Measurements from ENCODE around the gene NLRP1.

The NLRP1 gene

DNA sequence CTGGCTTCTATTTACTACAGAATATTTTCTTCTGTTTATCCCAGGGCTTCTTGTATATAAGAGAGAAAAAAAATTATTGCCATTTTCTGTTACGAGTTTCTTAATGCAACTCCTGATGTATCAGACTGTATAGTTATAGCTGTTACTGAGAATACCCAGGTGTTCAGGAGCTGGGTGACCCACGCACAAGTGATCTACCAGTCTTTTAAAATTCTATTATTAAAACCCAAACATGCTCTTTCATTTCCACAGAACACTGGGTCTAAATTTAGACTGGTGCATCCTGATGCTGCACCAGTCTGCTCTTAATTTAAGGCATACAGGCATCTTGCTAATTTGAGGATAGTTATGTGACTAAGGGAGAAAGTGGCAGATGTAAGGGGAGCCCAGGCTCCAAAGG is 31.2 kb upstream of the NLRP1 start:
- Histone ChIP-seq H3K4me3 (ENCODE audit: extremely low read depth, insufficient read depth, low read length, poor library complexity, severe bottlenecking) (no peak overlapping the region), H3K27ac (ENCODE audit: low read depth, low read length, severe bottlenecking) (no peak overlapping the region), H3K36me3 (ENCODE audit: control insufficient read depth, insufficient read depth, low read length) (no peaks in the 10 kb centered on the region), H3K9me3 (ENCODE audit: control insufficient read depth, low read length) (peaks cover 3% of the 10 kb centered on the region), H3K4me1 (ENCODE audit: control insufficient read depth, insufficient read depth, low read length, poor library complexity, severe bottlenecking) (no peaks in the 10 kb centered on the region)
- 75 to 100% methylated on average over 1 of the region's 2 CpGs for WGBS, 2 experiments (ENCODE audit: insufficient coverage in 2 of 2)

DNA sequence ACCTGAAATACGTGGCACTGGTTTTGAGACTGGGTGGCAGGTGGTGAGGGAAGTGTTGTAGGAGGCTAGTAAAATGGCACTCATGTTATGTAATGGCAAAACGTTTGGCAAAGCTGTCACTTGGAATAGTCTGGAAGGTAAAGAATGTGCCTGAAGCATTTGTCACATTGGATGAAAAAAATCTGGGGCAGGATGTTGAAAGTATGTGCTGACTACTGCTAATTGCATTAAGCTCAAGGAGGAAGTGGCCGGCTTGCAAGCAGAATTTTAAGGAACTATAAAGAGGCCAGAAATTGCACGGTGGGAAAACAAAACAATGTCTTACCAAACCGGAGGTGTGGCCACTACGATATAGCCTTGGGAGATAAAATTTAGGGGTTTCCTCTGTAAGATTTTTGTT is 26.6 kb upstream of the NLRP1 start:
- WGBS, 2 experiments (ENCODE audit: insufficient coverage in 2 of 2) = 88% methylated on average over 5 to 6 of the region's 6 CpGs
- Histone ChIP-seq H3K4me1 (ENCODE audit: control insufficient read depth, insufficient read depth, low read length, poor library complexity, severe bottlenecking) (no peaks in the 10 kb centered on the region), H3K4me3 (ENCODE audit: extremely low read depth, insufficient read depth, low read length, poor library complexity, severe bottlenecking) (no peak overlapping the region), H3K27ac (ENCODE audit: low read depth, low read length, severe bottlenecking) (no peak overlapping the region), H3K9me3 (ENCODE audit: control insufficient read depth, low read length) (peaks cover 3% of the 10 kb centered on the region), H3K36me3 (ENCODE audit: control insufficient read depth, insufficient read depth, low read length) (no peaks in the 10 kb centered on the region)

DNA sequence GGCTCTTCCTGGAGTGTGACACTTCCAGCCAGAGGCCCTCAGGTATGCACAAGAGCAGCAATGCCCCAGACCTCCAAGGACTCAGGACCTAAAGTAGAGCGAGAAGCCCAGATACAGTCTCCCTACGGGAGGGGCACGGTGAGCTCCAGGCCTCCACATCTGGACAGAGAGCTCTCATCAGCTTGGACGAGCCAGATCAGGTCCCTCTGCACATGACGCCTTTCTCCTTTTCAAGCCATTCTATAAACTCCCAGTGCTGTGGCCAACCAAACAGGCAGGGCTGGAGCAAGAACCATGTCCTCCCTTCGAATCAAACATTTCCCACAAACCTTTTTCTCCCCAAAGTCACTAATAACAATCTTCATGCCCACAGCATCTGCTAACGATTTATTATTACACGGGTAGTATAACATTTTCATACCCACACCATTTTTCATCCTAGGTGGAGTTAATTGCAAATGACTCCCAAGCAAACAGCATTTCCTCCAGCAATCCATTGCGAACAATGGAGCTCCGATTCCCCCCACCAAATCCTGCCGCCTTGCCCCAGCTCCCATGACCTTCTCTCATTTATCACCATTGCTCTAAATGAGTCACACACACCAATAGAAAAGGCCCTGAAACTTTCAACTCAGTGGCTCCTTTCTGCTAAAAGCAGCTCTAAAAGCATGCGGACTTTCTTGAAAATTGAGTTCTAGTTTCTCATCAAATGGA is 24.2 kb upstream of the NLRP1 start:
- Histone ChIP-seq H3K4me1 (ENCODE audit: control insufficient read depth, insufficient read depth, low read length, poor library complexity, severe bottlenecking) (no peaks in the 10 kb centered on the region), H3K9me3 (ENCODE audit: control insufficient read depth, low read length) (peaks cover 3% of the 10 kb centered on the region), H3K27ac (ENCODE audit: low read depth, low read length, severe bottlenecking) (no peak overlapping the region), H3K4me3 (ENCODE audit: extremely low read depth, insufficient read depth, low read length, poor library complexity, severe bottlenecking) (no peak overlapping the region), H3K36me3 (ENCODE audit: control insufficient read depth, insufficient read depth, low read length) (no peaks in the 10 kb centered on the region)
- WGBS, 2 experiments (ENCODE audit: insufficient coverage in 2 of 2) = 90 to 91% methylated on average over 8 to 11 of the region's 12 CpGs

DNA sequence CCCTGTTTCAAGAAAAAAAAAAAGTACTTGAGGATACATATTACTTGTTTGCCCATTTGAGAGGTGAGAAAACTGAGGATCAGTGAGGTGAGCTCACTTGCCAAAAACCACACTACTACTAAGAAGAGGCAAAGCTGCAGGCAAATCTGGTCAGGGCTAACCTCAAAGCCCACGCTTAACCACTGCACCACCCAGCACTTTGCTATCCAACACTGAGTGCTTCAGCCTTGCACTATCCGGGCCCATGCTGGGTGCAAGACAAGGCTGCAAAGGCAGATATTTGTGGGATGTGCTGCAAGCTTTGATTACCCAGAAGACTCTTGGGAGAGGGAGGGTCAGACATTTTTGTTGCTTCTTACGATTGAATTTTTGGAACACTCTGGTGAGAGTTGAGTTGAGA is 23.6 kb upstream of the NLRP1 start:
- H3K4me3 ChIP-seq (ENCODE audit: extremely low read depth, insufficient read depth, low read length, poor library complexity, severe bottlenecking) = no peak overlapping the region
- no peak overlapping the region for H3K27ac ChIP-seq (ENCODE audit: low read depth, low read length, severe bottlenecking)
- no peaks in the 10 kb centered on the region for H3K36me3 ChIP-seq (ENCODE audit: control insufficient read depth, insufficient read depth, low read length)
- 62 to 96% methylated on average over 2 to 3 of the region's 3 CpGs for WGBS, 2 experiments (ENCODE audit: insufficient coverage in 2 of 2)
- peaks cover 3% of the 10 kb centered on the region for H3K9me3 ChIP-seq (ENCODE audit: control insufficient read depth, low read length)
- H3K4me1 ChIP-seq (ENCODE audit: control insufficient read depth, insufficient read depth, low read length, poor library complexity, severe bottlenecking) = no peaks in the 10 kb centered on the region

DNA sequence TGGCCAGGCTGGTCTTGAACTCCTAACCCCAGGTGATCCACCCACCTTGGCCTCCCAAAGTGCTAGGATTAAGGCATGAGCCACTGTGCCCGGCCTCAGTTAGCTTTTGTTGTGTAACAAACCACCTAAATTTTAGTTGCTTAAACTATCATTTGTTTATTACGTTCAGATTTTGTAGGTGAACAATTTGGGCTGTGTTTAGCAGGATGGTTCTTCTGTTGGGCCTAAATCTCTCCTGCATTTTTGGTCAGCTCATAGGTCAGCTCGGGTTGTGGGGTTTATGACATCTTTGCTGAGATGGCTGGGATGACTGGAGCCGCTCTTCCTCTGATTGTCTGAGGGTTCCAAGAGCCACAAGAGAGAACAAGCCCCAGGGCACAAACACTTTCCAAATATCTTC is 21.1 kb upstream of the NLRP1 start:
- WGBS, 2 experiments (ENCODE audit: insufficient coverage in 2 of 2) = 76 to 100% methylated on average over 1 to 3 of the region's 4 CpGs
- no peak overlapping the region for H3K4me3 ChIP-seq (ENCODE audit: extremely low read depth, insufficient read depth, low read length, poor library complexity, severe bottlenecking)
- no peaks in the 10 kb centered on the region for H3K9me3 ChIP-seq (ENCODE audit: control insufficient read depth, low read length)
- no peaks in the 10 kb centered on the region for H3K36me3 ChIP-seq (ENCODE audit: control insufficient read depth, insufficient read depth, low read length)
- no peaks in the 10 kb centered on the region for H3K4me1 ChIP-seq (ENCODE audit: control insufficient read depth, insufficient read depth, low read length, poor library complexity, severe bottlenecking)
- no peak overlapping the region for H3K27ac ChIP-seq (ENCODE audit: low read depth, low read length, severe bottlenecking)

DNA sequence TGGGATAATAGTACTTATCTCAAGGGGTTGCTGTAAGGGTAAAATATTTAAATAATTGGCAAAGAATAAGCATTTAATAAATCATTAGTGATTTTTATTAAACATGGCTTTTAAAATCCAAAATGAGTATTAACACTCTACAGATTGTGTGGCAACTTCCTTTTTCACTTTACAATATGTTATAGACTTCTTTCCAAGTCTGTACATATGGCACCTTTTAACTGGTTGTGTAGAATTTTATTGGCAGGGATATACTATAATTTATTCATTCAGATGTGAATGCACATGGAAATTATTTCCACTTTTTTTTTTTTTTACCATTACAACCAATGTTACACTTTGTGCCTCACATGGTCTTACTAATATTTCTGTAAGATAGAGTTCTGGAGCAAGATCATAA is 15.7 kb upstream of the NLRP1 start:
- no peaks in the 10 kb centered on the region for H3K4me1 ChIP-seq (ENCODE audit: control insufficient read depth, insufficient read depth, low read length, poor library complexity, severe bottlenecking)
- H3K27ac ChIP-seq (ENCODE audit: low read depth, low read length, severe bottlenecking) = no peak overlapping the region
- no peaks in the 10 kb centered on the region for H3K36me3 ChIP-seq (ENCODE audit: control insufficient read depth, insufficient read depth, low read length)
- no peaks in the 10 kb centered on the region for H3K9me3 ChIP-seq (ENCODE audit: control insufficient read depth, low read length)
- H3K4me3 ChIP-seq (ENCODE audit: extremely low read depth, insufficient read depth, low read length, poor library complexity, severe bottlenecking) = no peak overlapping the region

DNA sequence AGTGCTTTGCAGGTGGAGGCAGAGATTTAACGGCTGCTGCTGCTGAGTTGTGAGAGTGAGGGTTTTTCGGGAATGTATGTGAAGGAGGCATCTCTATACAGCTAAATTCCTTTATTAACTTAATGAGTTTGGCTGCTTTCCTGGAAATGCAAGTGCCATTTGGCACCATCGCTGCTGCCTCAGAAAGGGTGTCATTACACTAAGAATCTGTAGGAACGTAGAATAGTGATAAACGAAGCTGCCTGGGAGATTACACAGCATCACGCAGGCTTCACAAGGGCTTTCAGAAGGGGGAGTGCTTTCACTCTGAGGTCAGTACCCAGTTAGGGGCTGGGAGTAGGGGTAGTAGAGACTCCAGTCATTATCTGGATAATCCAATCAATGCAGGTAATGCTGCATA is 14.1 kb upstream of the NLRP1 start:
- no peaks in the 10 kb centered on the region for H3K9me3 ChIP-seq (ENCODE audit: control insufficient read depth, low read length)
- no peaks in the 10 kb centered on the region for H3K36me3 ChIP-seq (ENCODE audit: control insufficient read depth, insufficient read depth, low read length)
- H3K4me1 ChIP-seq (ENCODE audit: control insufficient read depth, insufficient read depth, low read length, poor library complexity, severe bottlenecking) = no peaks in the 10 kb centered on the region
- no peak overlapping the region for H3K27ac ChIP-seq (ENCODE audit: low read depth, low read length, severe bottlenecking)
- WGBS, 2 experiments (ENCODE audit: insufficient coverage in 2 of 2) = 59 to 68% methylated on average over 3 to 4 of the region's 6 CpGs
- H3K4me3 ChIP-seq (ENCODE audit: extremely low read depth, insufficient read depth, low read length, poor library complexity, severe bottlenecking) = no peak overlapping the region

DNA sequence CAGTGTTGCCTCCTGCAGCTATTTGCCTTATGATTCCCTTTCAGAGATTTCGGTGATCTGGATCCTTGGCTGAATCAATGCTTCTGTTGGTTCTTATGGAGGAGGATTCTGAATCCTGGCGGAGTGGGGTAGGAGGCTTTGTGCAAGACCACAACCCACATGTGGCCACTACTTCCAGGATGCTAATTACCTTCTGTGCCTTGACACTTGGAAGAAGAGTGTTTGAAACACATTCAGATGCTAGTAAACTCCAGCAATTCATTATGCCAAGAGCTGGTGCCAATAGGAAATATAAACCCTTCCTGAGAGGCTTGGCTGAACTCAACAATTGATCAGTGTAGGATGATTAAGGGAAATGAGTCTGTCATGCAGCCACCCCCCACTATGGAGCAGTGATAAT is 12.1 kb upstream of the NLRP1 start:
- H3K36me3 ChIP-seq (ENCODE audit: control insufficient read depth, insufficient read depth, low read length) = no peaks in the 10 kb centered on the region
- no CpG with 5 or more reads among the region's 2 CpGs for WGBS, 2 experiments (ENCODE audit: insufficient coverage in 2 of 2)

DNA sequence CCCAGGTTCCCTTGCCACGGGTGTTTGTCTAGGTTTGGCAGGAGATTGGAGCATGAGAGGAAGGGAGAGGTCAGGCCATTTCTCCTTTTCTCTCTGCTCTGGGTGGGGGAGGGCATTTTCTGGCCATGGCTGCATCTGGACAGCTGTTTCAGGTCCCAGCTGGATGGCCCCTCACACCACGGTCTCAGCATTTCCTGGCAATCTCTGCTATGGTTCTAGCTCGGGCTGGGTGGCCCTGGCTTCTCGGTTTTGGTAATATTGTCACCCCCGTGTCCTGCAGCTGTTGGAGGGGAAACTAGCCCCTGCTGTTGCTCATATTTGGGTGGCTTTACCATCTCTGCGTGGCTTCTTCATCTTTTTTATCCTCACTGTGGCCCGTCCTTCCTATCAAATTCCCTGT is 11.5 kb upstream of the NLRP1 start:
- H3K27ac ChIP-seq (ENCODE audit: low read depth, low read length, severe bottlenecking) = no peak overlapping the region
- H3K4me1 ChIP-seq (ENCODE audit: control insufficient read depth, insufficient read depth, low read length, poor library complexity, severe bottlenecking) = no peaks in the 10 kb centered on the region
- no peaks in the 10 kb centered on the region for H3K9me3 ChIP-seq (ENCODE audit: control insufficient read depth, low read length)
- H3K4me3 ChIP-seq (ENCODE audit: extremely low read depth, insufficient read depth, low read length, poor library complexity, severe bottlenecking) = no peak overlapping the region
- WGBS, 2 experiments (ENCODE audit: insufficient coverage in 2 of 2) = 69 to 72% methylated on average over 5 to 6 of the region's 7 CpGs
- no peaks in the 10 kb centered on the region for H3K36me3 ChIP-seq (ENCODE audit: control insufficient read depth, insufficient read depth, low read length)

More for the DNA sequence above, 12.1 kb upstream of the NLRP1 start:
- H3K9me3 ChIP-seq (ENCODE audit: control insufficient read depth, low read length) = no peaks in the 10 kb centered on the region
- H3K4me3 ChIP-seq (ENCODE audit: extremely low read depth, insufficient read depth, low read length, poor library complexity, severe bottlenecking) = no peak overlapping the region
- H3K27ac ChIP-seq (ENCODE audit: low read depth, low read length, severe bottlenecking) = no peak overlapping the region
- no peaks in the 10 kb centered on the region for H3K4me1 ChIP-seq (ENCODE audit: control insufficient read depth, insufficient read depth, low read length, poor library complexity, severe bottlenecking)

DNA sequence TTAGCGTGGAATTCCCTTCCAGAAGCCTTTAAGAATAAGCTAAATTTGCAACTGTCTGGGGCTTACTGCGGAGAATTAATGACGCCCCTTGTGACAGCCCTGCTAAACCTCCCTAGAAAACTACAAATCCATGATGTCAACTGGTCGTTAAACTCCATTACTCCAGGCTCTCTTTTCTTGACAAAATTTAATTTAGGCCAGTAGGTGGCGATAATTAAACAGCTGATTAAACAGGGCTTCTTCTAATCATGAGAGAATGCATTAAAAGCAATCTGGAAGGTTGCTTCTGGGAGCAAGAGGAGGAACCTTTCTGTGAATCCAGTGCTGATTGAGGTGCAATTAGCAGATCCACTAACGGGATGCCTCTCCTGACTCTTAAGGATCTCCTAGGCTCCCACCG is 8.1 kb upstream of the NLRP1 start:
- WGBS, 2 experiments (ENCODE audit: insufficient coverage in 2 of 2) = 23 to 33% methylated on average over 4 of the region's 7 CpGs
- Histone ChIP-seq H3K4me1 (ENCODE audit: control insufficient read depth, insufficient read depth, low read length, poor library complexity, severe bottlenecking) (no peaks in the 10 kb centered on the region), H3K27ac (ENCODE audit: low read depth, low read length, severe bottlenecking) (no peak overlapping the region), H3K4me3 (ENCODE audit: extremely low read depth, insufficient read depth, low read length, poor library complexity, severe bottlenecking) (no peak overlapping the region), H3K36me3 (ENCODE audit: control insufficient read depth, insufficient read depth, low read length) (no peaks in the 10 kb centered on the region), H3K9me3 (ENCODE audit: control insufficient read depth, low read length) (no peaks in the 10 kb centered on the region)

DNA sequence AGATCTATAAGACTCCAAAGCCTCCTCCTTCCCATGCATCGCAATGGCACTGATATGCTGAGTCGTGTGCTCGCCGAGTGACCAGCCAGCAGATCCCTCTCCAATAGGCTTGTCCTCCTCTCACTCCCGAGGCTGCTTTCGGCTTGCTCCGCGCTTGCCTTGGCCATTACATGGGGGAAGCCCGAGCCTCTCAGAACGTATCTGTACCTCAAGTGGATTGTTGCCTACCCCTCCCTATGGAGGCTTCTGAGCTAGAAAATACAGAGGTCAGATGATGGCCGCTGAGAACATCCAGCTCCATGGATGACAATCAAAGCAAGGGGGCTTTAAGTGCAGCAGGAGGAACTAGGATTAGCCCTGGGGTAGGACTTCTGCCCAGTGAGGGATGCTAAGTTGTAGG is 7.7 kb upstream of the NLRP1 start:
- no peak overlapping the region for H3K4me3 ChIP-seq (ENCODE audit: extremely low read depth, insufficient read depth, low read length, poor library complexity, severe bottlenecking)
- no peaks in the 10 kb centered on the region for H3K36me3 ChIP-seq (ENCODE audit: control insufficient read depth, insufficient read depth, low read length)
- 85 to 88% methylated on average over 10 to 11 of the region's 11 CpGs for WGBS, 2 experiments (ENCODE audit: insufficient coverage in 2 of 2)

More for the DNA sequence above, 7.7 kb upstream of the NLRP1 start:
- Histone ChIP-seq H3K27ac (ENCODE audit: low read depth, low read length, severe bottlenecking) (no peak overlapping the region), H3K9me3 (ENCODE audit: control insufficient read depth, low read length) (no peaks in the 10 kb centered on the region), H3K4me1 (ENCODE audit: control insufficient read depth, insufficient read depth, low read length, poor library complexity, severe bottlenecking) (no peaks in the 10 kb centered on the region)
